Measurements from ENCODE around the gene RPL18A.

RPL18A gene

GRCh38 chr19:17910791-17911360, 51.2 kb downstream of the RPL18A start:
- no peak for DNase-seq
